HTR-8/SVneo (cell line): Measurements from ENCODE around the gene DSCAML1.

ENCODE experiments used
- DNase-seq: peaks from one replicate; pipeline ENCODE4 v3.0.0; 2011; ENCODE audit warnings: low spot score, mixed read lengths; ENCODE audit not compliant: insufficient read length
- FAIRE-seq: peaks from 2 replicates; lab custom pipeline; 2011; peaks lifted over from hg19 to GRCh38; lab: Jason Lieb, UNC

The DSCAML1 gene

GRCh38 chr11:117426941-117427340 is 370.1 kb downstream of the DSCAML1 start:
- FAIRE-seq (no peak), DNase-seq (no peak)

- peak; percentile 80 for FAIRE-seq
- peak; percentile 79 for DNase-seq
These were observed 370.7 kb downstream of the DSCAML1 start for GRCh38 chr11:117426297-117426685.

DNA sequence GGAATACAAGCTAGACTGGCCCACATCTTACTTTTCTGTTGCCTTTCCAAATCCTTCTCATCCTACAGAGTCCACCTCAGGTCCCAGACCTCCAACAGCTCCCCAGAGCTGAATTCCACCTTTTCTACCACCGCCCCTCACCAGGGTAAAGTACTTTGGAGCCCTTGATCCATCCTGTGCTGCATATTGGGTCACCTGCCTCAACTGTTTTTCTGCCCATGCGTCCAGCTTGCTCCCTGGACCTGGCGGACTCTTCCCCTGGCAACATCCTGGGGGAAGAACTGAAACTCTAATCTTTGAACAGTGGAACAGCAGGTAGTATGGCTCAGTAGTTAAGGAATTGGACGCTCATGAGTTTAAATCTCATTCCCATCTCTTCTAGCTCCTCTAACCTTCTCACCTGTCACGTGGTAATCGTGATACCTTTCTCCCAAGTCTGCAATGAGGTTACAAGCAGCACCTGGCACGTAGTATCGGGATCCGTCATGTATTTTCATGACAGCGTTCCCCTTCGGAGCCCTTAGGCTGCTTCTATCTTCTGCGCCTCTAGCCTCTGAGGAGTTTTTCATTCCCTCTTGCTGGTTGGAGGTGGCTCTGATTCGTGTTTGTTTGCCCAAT is 371.2 kb downstream of the DSCAML1 start:
- no peak for FAIRE-seq

DNA sequence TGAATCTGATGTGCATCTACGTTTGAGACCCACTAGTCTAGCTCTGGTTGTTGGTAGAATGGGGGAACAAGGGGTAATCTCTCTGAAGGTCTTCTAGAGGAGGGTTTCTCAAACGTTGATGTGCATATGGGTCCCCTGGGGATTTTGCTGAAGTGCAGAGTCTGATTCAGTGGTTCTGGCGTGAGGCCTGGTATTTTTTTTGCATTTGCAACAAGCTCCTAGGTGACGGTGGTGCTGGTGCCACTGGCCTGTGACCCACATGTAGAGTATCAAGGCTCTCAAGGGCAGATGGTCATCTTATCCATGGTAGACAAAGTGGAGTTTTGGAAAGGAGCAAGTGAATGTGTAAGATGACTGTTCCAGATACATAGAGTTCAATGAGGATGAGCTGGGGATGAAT is 372.2 kb downstream of the DSCAML1 start:
- FAIRE-seq, result no peak
- no peak for DNase-seq

More for the DNA sequence above, 371.2 kb downstream of the DSCAML1 start:
- DNase-seq, result no peak

DNA sequence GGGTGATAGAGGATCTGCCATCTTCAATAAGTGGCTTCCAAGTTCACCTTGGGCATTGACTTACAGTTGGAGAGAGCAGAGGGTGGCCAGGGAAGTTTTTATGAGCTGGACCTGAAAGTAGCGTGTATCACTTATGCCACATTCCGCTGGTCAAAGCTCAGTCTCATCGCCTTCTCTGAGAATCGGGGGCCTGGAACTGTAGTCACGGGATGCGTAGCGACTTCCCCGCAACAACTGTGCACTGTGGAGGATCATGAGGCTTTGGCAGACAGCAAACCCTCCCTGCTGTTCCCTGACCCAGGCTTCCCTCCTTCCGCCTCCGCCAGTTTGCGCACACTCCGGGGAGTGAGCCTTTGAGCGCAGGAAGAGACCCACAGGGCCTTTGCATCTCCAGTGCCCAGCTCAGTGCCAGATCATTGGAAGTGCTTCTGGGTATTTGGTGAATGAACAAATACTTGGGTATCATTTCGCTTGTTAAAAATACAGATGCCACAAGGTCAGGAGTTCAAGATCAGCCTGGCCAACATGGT is 373.9 kb downstream of the DSCAML1 start:
- FAIRE-seq (no peak), DNase-seq (no peak)

GRCh38 chr11:117421476-117421875 is 375.5 kb downstream of the DSCAML1 start:
- FAIRE-seq, result peak; percentile 9
- DNase-seq, result no peak

GRCh38 chr11:117421041-117421440 is 376.0 kb downstream of the DSCAML1 start:
- FAIRE-seq, result no peak

DNA sequence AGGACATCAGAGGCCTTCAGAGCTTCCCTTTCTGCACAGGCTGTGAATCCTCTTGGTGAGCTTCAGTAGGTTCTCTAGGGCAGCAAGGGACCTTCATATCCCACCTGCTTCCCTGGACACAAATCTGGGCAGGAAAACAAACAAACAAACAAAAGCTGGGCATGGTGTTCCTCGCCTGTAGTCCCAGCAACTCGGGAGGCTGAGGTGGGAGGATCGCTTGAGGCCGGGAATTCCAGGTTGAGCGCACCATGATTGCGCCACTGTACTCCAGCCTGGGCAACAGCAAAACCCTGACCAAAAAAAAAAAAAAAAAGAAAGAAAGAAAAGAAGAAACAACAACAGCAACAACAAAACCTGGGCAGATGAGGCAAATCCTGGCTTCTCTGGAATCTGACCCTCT is 376.4 kb downstream of the DSCAML1 start:
- FAIRE-seq (no peak), DNase-seq (no peak)

More at GRCh38 chr11:117421041-117421440, 376.0 kb downstream of the DSCAML1 start:
- no peak for DNase-seq

DNA sequence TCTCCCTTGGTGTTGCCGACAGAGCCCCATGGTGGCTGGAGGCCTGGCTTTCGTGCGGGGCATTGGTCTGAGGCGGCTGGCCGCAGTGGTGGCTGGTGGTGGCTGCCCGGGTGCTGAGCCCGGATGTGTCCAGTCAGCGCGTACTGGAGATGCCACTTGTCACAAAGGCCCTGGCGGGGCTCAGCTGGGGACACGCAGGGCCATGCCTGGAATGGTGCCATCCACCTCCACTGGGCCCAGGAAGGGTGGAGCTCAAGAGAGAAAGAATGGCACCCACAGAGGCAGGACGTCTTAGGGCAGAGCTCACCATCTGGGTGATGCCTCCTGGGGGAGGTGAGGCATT is 376.9 kb downstream of the DSCAML1 start:
- no peak for DNase-seq
- no peak for FAIRE-seq

GRCh38 chr11:117419482-117420142 is 377.4 kb downstream of the DSCAML1 start:
- DNase-seq (peak; percentile 23), FAIRE-seq (no peak)

DNA sequence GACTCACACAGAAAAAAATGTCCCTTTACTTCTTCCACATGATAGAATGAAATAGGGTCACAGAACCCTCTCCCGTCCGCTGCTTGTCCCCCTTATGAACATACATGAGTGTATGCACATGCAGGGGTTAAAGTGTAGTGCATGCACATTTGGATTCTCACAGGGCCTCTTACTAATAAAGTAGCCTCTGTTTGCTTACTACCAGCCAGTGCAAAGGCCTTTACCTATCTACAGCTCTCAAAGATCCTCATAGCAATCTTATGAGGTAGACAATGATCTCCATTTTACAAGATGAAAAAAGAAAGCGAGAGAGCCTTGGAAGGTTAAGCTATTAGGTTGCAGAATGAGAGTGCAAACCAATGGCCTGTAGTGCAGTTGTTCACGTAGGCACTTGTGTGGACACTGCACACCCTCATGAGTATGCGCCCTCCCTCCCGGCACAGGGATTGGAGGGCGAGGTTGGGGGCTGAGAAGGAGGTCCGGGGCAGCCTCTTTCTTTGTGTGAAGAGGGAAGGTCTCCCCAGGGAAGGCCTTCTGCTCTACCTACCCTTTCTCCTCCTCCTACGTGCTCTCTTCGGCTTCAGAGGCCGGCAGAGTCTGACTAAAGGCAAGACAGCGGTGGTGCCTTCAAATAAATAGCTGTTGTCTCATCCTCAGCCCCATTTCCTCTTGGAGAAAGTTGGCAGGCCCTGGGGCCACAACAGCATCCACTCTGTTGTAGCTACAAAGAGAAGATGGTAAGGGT is 378.1 kb downstream of the DSCAML1 start:
- FAIRE-seq (no peak), DNase-seq (no peak)

DNA sequence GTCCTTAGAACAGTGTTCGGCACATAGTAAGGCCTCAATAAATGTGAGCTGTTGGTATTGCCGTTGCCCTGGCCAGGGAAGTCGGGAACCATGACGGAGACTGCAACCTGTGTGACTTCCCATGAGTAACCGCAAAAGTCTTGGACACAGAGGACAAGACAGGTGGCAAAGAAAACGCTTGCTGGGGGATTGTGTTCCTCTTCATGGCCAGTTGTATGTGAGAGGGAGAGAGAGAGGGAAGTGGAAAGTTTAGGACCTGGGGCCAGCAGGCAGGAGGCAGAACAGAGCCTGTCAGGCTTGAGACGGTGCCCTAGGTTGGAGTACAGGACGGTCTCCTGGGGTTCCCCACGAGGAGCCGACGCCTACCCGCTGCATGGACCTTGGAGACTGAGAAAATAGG is 379.2 kb downstream of the DSCAML1 start:
- DNase-seq (no peak), FAIRE-seq (no peak)

DNA sequence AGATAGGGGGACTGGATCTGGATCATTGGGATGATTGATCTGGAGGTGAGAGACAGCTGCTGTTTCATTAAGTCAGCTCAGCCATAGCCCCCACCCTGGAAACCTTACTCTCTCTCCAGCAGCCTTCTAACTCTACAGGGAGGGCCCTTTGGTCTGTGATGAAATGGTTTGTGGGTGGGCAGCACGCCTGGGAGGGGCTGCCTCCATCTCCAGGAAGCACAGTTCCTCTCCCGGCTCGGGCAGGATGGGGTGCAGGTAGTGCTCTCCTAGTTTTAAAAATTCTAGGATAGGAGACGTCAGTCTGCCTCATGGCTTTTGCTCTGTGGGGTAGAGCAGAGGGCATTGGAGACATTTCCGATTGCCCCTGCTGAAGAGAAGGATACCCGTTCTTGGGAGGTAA is 379.7 kb downstream of the DSCAML1 start:
- DNase-seq, result no peak
- no peak for FAIRE-seq

- no peak for DNase-seq
- no peak for FAIRE-seq
These were observed 381.6 kb downstream of the DSCAML1 start for GRCh38 chr11:117415358-117415896.

DNA sequence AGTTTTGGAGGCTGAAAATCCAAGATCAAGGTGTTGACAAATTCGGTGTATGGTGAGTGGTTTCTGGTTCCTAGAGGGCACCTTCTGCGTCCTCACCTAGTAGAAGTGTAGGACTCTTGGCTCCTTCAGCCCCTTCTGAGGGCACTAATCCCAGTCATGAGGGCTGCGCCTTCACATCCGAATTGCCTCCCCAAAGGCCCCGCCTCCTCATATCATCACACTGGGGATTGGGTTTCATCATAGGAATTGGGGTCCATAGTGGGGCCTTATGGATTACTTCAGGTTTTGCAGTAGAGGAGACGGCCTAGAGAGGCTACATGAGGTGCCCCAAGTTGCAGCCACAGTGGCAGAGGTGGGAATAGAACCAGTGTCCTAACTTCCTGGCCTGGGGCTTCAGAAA is 382.3 kb downstream of the DSCAML1 start:
- DNase-seq, result no peak
- FAIRE-seq, result no peak

DNA sequence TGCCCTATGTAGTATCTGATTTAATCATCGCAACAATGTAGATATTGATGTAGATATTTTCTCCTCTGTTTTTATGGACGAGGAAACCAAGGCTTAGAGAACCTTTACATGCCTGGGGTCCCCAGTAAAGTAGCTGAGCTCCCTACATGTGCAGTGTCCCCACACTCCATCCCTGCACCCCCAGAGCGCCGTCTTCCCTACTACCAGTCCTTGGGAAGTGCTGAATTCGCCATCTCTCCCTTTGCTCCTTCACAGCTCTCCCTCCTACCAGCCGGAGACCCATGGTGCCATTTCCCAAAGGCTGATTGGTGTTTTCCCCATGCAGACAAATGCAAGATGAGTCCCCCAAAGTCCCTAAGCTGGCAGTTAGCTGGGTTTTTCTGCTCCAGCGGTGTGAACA is 383.4 kb downstream of the DSCAML1 start:
- FAIRE-seq, result no peak
- DNase-seq, result no peak

- FAIRE-seq, result no peak
These were observed 384.3 kb downstream of the DSCAML1 start for GRCh38 chr11:117412653-117413275.

GRCh38 chr11:117412176-117412575 is 384.8 kb downstream of the DSCAML1 start:
- no peak for FAIRE-seq
- DNase-seq, result no peak

More at GRCh38 chr11:117412653-117413275, 384.3 kb downstream of the DSCAML1 start:
- DNase-seq, result no peak

- FAIRE-seq, result no peak
- no peak for DNase-seq
These were observed 385.3 kb downstream of the DSCAML1 start for GRCh38 chr11:117411736-117412135.
